T-helper 1 cell (primary cell): Measurements from ENCODE around the gene TOGARAM1.
A peak's percentile ranks its signal among the peaks of the same experiment; 100 is the strongest.
"Not testable (repeated sequence)": the region's sequence is repeated elsewhere in the genome, so short reads cannot be mapped to it uniquely, and the experiment has no call there.

Experiments used
- DNase-seq, 5 donors: peaks; one replicate each; pipeline ENCODE4 v3.0.0-alpha.2; 2012 to 2020

TOGARAM1 gene

GRCh38 chr14:45051180-45051579 is 89.2 kb downstream of the TOGARAM1 start:
- no peak for DNase-seq

DNA sequence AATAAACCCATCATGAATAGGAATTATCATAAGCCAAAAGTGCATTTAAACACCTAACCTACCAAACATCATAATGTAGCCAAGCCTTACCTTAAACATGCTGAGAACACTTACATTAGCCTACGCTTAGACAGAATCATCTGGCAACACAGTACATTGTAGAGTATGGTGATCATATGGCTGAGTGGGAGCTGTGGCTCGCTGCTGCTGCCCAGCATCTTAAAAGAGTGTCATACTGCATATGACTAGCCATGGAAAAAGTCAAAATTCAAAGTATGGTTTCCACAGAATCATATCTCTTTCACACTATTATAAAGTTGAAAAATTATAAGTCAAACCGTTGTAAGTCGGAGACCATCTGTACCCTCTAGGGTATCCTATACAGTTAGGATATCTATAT is 89.9 kb downstream of the TOGARAM1 start:
- DNase-seq, result no peak

GRCh38 chr14:45057349-45057748 is 95.4 kb downstream of the TOGARAM1 start:
- DNase-seq, result no peak

GRCh38 chr14:45057881-45058364 is 95.9 kb downstream of the TOGARAM1 start:
- no peak for DNase-seq

GRCh38 chr14:45060551-45060950 is 98.6 kb downstream of the TOGARAM1 start:
- DNase-seq, result no peak

- DNase-seq, result no peak
These were observed 103.5 kb downstream of the TOGARAM1 start for GRCh38 chr14:45065540-45065939.

DNA sequence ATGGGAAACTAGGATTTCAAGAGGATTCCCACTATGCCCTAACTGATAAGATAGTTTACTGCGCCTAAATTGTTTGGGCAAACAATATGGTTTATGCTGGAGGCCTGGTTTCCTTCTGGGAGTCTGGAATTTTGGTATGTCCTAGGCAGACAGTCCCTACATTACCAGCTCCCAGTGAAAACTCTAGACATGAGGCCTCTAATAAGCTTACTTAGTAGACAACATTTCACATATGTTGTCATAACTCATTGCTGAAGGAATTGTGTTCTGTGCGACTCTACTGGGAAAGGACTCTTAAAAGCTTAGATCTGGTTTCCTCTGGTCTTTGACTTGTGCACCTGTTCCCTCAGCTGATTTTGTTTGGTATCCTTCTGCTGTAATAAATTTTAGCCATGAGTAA is 104.0 kb downstream of the TOGARAM1 start:
- DNase-seq, result no peak

- DNase-seq, result no peak
These were observed 104.7 kb downstream of the TOGARAM1 start for GRCh38 chr14:45066667-45067066.

DNA sequence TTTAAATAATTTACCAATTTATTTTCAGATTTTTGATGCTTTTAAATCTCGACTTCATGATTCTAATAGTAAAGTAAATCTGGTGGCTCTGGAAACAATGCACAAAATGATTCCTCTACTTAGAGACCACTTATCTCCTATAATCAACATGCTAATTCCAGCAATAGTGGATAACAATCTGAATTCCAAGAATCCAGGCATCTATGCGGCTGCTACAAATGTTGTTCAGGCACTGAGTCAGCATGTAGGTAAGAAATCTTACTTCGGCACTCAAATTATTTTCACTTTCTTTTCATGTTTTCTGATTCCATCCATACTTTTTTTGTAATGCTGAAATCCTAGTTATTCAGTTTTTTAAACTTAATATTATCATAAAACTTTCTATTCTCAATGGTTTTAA is 106.4 kb downstream of the TOGARAM1 start:
- DNase-seq, result no peak

DNA sequence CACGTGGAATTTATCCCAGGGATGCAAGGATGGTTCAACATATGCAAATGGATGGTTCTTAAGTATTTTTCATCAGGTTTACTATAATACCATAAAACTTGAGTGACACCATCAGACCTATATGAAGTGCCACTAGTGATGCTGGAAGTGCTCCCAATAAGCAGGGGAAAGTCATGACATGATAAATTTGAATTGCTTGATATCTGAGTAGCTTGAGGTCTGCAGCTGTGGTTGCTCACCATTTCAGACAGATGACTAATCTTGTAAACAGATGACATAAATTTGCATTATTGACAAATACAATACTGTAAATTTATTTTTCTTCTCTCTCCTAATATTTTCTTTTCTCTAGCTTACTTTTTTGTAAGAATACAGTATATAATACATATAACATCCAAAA is 108.2 kb downstream of the TOGARAM1 start:
- no peak for DNase-seq

- no peak for DNase-seq
These were observed 110.1 kb downstream of the TOGARAM1 start for GRCh38 chr14:45072126-45072525.

GRCh38 chr14:45073231-45073879 is 111.4 kb downstream of the TOGARAM1 start:
- DNase-seq, result no peak

GRCh38 chr14:45078323-45078722 is 116.3 kb downstream of the TOGARAM1 start:
- DNase-seq, result no peak

DNA sequence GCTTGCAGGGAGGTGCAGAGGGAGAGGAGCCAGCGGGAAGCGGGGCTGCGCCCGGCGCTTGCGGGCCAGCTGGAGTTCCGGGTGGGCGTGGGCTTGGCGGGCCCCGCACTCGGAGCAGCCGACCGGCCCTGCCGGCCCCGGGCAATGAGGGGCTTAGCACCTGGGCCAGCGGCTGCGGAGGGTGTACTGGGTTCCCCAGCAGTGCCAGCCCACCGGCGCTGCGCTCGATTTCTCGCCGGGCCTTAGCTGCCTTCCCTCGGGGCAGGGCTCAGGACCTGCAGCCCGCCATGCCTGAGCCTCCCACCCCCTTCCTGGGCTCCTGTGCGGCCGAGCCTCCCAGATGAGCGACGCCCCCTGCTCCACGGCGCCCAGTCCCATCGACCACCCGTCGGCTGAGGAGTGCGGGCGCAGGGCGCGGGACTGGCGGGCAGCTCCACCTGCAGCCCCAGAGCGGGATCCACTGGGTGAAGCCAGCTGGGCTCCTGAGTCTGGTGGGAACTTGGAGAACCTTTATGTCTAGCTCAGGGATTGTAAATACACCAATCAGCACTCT is 118.5 kb downstream of the TOGARAM1 start:
- not testable (repeated sequence) for DNase-seq

- DNase-seq, result not testable (repeated sequence)
These were observed 119.1 kb downstream of the TOGARAM1 start for GRCh38 chr14:45081096-45081495.

- DNase-seq, result no peak
These were observed 120.4 kb downstream of the TOGARAM1 start for GRCh38 chr14:45082420-45082819.

GRCh38 chr14:45083617-45083975 is 121.6 kb downstream of the TOGARAM1 start:
- no peak for DNase-seq

DNA sequence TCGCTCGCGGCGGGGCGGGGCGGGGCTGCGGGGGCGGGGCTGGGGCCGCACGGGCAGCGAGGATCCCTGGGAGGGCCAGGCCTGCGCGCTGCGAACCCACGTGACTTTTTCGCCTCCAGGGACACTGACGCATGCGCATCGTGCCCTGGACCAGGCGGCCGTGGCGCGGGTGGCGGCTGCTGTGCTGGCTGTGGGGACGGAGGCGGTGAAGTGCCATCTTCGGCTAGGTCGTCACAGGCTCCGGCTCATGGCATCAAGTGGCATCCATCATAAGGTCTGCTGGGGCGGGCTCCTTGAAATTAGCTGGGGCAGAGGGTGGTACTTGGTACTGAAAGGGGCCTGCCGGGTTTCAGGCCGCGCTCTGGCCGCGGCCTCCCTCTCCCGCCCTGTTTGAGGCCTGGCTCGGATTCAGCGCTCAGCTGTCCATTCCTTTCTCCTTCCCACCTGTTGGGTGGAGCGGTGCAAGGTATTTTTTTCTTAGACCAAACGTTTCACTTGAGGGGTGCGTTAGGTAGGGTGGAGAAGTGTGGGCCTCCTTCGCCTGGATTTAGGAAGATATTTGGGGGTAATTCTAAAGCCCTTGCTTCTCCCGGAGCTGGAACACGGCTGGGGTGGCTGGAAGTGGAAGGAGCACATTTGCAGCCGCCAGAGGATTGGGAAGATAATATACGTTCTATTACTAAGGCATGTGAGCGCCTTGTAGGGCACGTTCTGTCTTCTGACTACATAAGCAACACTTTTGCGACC is 122.2 kb downstream of the TOGARAM1 start, which contains the start of gene PRPF39:
Gene PRPF39 (plus strand): TSS at position 141 of the 747 bp plus-strand sequence. CDS start 11,124 bp downstream, outside the sequence.
- DNase-seq, result peak; percentile 92 to 95 (median 95)

- DNase-seq, result peak in 1 of 5 donors; percentile 12
These were observed 123.0 kb downstream of the TOGARAM1 start for GRCh38 chr14:45084946-45085346.

GRCh38 chr14:45089813-45090212 is 127.8 kb downstream of the TOGARAM1 start:
- DNase-seq, result peak in 1 of 5 donors; percentile 63

DNA sequence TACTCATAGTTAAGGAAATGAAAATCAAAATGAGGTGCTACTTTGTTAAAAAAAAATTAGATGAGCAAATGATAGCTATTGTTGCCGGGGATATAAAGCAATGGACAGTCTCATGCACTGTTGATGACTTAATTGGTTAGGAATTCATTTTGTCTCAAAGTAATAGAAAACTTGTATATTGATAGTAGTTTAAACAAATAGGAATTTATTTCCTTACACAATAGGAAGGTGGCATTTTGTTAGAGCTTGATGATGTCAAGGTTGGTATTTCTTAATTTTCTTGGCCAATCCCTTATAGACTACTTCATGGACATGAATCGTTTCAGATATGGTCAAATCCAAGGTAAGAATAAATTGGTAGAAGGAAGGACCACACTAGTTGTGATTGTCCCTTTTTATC is 129.7 kb downstream of the TOGARAM1 start:
- no peak for DNase-seq

DNA sequence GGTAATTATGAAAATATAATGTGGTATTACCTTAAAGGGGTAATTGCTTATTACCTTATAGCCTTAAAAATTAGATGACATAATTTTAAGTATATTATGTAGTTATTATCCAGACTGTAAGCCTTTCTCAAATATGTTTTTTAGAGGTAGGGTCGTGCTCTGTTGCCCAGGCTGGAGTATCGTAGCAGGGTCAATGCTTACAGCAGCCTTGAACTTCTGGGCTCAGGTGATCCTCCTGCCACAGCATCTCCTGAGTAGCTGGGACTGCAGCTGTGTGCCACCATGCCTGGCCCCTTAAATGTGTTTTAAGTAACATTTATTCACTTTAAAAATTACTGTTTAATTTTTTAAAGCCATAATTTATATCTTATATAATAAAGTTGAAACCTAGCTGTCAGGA is 132.3 kb downstream of the TOGARAM1 start:
- no peak for DNase-seq

- DNase-seq, result no peak
These were observed 133.2 kb downstream of the TOGARAM1 start for GRCh38 chr14:45095143-45095542.

- DNase-seq, result no peak
These were observed 134.2 kb downstream of the TOGARAM1 start for GRCh38 chr14:45096218-45096617.
